PFSK-1 (cell line): Measurements from ENCODE around the gene PNMT.

Source experiments
- FOXP2 ChIP-seq: optimal IDR thresholded peaks from 2 replicates; pipeline ENCODE3; 2011; ENCODE audit warnings: borderline replicate concordance, control low read depth, inconsistent platforms; ENCODE audit not compliant: insufficient read depth; ENCODE audit errors: extremely low read length, extremely low read depth
- POLR2AphosphoS5 ChIP-seq: IDR thresholded peaks from 2 replicates; pipeline ENCODE4 v1.6.1; 2012; ENCODE audit warnings: low read depth, mild to moderate bottlenecking, control low read depth, low read length, moderate library complexity
- SIN3A ChIP-seq: IDR thresholded peaks from 2 replicates; pipeline ENCODE4 v1.6.1; 2012; ENCODE audit warnings: mild to moderate bottlenecking, low read length, moderate library complexity, borderline replicate concordance; ENCODE audit not compliant: insufficient read depth
- TAF1 ChIP-seq: IDR thresholded peaks from 2 replicates; pipeline ENCODE4 v1.6.1; 2012; ENCODE audit warnings: low read length, control low read depth, borderline replicate concordance; ENCODE audit not compliant: insufficient read depth
- TF ChIP-seq, protein P1 (sequence below), 2 experiments: IDR thresholded peaks; 2 replicates each; pipeline versions ENCODE4 v1.6.1 to v1.8.0; 2011 to 2012; ENCODE audit warnings: low read depth in 2 of 2, low read length in 2 of 2, control low read depth in 1 of 2, inconsistent platforms in 1 of 2, mild to moderate bottlenecking in 1 of 2, moderate library complexity in 1 of 2; ENCODE audit not compliant: insufficient read depth in 1 of 2

The PNMT gene

DNA sequence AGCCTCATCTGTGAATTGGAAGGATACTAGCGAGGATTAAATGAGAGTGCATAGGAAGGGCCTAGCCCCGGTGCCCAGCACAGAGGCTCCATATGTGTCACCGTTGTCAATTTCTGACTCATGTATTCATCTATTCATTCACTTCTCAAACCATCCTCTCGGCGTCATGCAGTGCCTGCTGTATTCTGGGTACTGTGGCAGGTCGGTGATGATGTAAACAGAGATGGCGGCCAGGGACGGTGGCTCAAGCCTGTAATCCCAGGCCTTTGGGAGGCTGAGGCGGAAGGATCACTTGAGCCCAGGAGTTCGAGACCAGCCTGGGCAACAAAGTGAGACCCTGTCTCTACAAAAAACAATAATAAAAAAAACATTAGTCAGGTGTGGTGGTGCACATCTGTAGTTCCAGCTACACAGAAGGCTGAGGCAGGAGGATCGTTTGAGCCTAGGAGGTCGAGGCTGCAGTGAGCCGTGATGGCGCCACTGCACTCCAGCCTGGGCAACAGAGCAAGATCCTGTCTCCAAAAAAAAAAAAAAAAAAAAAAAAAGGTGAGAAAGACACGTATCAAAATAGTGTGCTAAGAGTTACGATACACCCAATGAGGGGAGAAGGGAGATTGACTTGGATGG, 45.8 kb upstream of the PNMT start:
- TF ChIP-seq TAF1, result no peak

DNA sequence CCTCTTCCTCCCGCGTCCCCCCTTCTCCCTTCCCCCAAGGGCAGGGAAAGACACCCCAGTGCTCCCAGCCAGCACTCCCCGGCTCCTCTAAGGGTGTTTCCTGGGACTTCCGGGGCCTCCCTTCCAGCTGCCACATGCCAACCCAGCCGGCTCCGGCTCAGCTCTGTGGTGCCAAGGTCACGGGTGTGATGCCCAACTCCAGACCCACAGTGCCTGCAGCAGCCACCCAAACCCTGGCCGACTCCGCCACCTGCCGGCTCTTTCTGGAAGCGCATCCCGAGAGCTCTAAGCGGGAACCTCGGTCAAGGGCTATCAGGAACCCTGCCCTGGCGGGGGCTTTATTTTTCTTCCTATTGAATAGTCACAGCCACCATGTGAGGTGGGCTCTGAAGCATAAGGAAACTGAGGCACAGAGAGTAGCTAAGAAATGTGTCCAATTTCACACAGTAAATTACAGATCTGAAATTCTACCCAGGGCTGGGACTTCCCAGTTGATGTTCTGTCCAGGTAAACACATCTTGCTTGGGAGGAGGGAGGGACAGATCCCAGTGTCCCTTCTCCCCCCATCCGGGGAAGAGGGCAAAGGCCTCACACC, 44.8 kb upstream of the PNMT start:
- no peak for TF ChIP-seq TAF1
- TF ChIP-seq, protein P1, sequence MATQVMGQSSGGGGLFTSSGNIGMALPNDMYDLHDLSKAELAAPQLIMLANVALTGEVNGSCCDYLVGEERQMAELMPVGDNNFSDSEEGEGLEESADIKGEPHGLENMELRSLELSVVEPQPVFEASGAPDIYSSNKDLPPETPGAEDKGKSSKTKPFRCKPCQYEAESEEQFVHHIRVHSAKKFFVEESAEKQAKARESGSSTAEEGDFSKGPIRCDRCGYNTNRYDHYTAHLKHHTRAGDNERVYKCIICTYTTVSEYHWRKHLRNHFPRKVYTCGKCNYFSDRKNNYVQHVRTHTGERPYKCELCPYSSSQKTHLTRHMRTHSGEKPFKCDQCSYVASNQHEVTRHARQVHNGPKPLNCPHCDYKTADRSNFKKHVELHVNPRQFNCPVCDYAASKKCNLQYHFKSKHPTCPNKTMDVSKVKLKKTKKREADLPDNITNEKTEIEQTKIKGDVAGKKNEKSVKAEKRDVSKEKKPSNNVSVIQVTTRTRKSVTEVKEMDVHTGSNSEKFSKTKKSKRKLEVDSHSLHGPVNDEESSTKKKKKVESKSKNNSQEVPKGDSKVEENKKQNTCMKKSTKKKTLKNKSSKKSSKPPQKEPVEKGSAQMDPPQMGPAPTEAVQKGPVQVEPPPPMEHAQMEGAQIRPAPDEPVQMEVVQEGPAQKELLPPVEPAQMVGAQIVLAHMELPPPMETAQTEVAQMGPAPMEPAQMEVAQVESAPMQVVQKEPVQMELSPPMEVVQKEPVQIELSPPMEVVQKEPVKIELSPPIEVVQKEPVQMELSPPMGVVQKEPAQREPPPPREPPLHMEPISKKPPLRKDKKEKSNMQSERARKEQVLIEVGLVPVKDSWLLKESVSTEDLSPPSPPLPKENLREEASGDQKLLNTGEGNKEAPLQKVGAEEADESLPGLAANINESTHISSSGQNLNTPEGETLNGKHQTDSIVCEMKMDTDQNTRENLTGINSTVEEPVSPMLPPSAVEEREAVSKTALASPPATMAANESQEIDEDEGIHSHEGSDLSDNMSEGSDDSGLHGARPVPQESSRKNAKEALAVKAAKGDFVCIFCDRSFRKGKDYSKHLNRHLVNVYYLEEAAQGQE (IDR thresholded peaks at IDR 0.05; ENCODE audit: insufficient read depth in 1 of 2, low read depth in 2 of 2, low read length in 2 of 2), result 0 out of 4 replicates have a peak, but pooled peaks of 1 of the 2 experiments have one; percentile 41

DNA sequence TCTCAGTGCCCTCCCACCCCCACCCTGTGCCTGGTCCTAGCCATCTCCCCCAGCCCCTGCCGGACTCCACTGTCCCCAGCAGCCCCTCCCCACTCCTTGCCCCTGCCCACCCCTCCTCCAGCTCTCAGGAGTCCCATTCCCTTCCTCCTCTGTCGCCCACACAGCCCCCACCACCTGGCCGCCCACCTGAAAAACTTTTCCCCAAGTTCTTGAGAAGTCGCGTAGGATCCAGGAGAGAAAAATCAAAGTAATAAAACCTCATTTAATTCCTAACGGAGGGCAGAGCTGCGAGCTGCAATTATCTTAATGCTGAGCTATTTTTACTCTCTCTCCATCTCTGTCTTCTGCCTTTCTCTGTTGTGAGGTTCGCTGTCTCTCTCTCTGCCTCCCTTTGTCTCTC, 43.9 kb upstream of the PNMT start:
- TF ChIP-seq FOXP2, result no peak
- no peak for TF ChIP-seq SIN3A
- TF ChIP-seq POLR2AphosphoS5, result no peak
- TF ChIP-seq, protein P1 (IDR thresholded peaks at IDR 0.05; ENCODE audit: insufficient read depth in 1 of 2, low read depth in 2 of 2, low read length in 2 of 2), result no peak
- no peak for TF ChIP-seq TAF1

DNA sequence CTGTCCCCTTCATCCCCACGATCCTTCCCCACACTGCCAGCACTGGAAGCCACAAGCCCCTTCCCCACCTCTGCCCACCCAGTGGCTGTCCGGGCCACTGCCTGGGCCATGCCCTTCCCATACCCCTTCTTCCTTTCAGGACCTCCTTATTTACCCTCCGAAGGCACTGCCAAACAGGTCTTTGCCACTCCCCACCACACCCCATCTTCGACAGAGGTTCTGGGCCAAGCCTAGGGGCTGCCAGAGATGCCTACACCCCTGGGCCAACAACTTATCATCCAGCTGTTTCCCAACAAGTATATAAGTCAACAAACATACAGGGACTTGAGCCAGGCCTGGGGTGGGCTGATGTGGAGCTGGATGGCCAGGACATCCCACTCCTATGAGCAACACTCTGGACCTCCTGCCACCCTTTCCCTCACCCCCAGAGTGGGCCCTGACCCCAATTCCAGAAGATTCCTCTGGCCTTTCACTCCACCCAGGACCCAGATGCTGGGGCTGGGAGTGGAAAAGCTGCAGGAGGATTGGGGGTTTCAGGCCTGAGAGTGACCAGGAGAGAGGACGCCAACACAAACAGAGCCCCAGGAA, 43.0 kb upstream of the PNMT start:
- TF ChIP-seq TAF1 (no peak), FOXP2 (no peak)

DNA sequence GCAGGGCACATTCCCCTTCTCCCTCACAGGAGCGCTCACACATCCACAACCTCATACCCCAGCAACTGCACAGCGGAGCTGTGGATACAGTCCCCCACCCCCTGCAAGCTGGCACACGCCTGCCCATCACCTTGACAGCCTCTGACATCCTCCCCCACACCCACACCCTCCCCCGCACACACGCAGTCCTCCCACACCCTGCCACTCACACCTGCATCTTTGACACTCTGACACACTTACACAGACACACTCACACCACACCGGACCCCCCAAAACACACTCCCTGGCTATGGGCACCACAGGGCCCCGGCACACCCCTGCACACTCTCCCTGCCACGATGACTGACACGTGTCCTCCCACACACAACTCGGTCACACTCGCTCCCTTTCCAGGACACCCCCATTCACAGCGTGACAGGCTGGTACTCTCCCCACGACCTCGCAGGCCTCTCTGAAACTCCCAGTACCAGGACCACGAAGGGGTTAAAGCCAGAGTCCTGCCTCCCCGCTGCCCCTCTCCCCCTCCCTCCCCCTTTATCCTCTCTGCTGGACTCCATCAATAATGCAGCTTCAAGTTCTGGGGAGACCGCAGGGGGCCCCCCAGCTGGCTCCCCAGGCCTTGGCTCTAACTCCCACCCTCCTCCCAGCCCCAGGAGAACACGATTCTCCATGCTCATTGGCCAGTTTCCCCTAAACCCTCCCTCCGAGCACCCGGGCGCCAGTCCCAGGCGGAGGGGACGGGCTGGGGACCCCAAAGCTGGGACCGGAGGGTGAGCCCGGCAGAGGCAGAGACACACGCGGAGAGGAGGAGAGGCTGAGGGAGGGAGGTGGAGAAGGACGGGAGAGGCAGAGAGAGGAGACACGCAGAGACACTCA, 41.8 kb upstream of the PNMT start, which contains the start of gene PPP1R1B:
Gene PPP1R1B (plus strand): TSS at position 782 of the 876 bp plus-strand sequence. CDS start 441 bp downstream, outside the sequence.
- TF ChIP-seq SIN3A (no peak), TAF1 (no peak), FOXP2 (no peak), POLR2AphosphoS5 (no peak)
- TF ChIP-seq, protein P1 (IDR thresholded peaks at IDR 0.05; ENCODE audit: insufficient read depth in 1 of 2, low read depth in 2 of 2, low read length in 2 of 2), result no peak
